ENCODE data around the gene IGFLR1.

DNA sequence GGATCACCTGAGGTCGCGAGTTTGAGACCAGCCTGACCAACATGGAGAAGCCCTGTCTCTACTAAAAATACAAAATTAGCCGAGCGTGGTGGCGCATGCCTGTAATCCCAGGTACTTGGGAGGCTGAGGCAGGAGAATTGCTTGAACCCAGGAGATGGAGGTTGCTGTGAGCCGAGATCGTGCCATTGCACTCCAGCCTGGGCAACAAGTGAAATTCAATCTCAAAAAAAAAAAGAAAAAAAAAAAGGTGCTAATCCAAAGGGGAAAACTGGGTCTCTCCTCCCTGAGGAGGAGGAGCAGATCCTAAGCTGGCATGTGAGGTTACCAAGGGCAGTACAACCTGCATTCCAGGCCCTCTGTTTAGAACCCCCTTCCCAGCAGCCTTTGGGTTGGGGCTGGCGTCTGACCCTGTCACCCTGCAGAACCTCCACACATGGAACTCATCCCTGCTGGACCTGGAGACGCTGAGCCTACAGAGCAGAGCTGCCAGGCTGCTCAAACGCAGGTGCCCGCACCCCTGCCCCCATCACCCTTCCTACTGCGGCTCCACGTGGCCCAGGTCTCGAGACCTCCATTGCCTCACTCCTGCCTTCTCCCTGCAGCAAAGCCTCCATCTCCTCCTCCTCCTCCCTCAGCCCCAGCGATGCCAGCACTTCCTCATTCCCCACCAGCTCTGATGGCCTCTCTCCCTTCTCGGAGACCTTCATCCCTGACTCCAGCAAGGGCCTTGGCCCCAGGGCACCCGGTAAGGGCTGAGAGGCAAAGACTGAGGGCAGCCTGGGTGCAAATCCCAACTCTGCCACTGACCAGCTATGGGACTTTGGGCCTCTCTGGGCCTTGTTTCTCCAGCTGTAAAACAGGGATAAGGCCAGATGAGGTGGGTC lies 22.4 kb upstream of the IGFLR1 start:
- TF ChIP-seq, protein P1, sequence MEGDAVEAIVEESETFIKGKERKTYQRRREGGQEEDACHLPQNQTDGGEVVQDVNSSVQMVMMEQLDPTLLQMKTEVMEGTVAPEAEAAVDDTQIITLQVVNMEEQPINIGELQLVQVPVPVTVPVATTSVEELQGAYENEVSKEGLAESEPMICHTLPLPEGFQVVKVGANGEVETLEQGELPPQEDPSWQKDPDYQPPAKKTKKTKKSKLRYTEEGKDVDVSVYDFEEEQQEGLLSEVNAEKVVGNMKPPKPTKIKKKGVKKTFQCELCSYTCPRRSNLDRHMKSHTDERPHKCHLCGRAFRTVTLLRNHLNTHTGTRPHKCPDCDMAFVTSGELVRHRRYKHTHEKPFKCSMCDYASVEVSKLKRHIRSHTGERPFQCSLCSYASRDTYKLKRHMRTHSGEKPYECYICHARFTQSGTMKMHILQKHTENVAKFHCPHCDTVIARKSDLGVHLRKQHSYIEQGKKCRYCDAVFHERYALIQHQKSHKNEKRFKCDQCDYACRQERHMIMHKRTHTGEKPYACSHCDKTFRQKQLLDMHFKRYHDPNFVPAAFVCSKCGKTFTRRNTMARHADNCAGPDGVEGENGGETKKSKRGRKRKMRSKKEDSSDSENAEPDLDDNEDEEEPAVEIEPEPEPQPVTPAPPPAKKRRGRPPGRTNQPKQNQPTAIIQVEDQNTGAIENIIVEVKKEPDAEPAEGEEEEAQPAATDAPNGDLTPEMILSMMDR (IDR thresholded peaks at IDR 0.05 in 8 of 11, conservative IDR thresholded peaks at IDR 0.05 in 3 of 11), result no peak
- TF ChIP-seq POLR2A (IDR thresholded peaks at IDR 0.05) (no peak), POLR2AphosphoS5 (IDR thresholded peaks at IDR 0.05) (no peak)
